GM21390 (cell line): Measurements from ENCODE around the gene AHSP.
A peak's percentile ranks its signal among the peaks of the same experiment; 100 is the strongest.
"Not testable (repeated sequence)": the region's sequence is repeated elsewhere in the genome, so short reads cannot be mapped to it uniquely, and the experiment has no call there.

ENCODE experiments used
- ATAC-seq: cut with Tn5 transposase; IDR thresholded peaks from one replicate; pipeline ENCODE4 v1.9.1; 2021; ENCODE audit not compliant: unreplicated experiment

AHSP gene

DNA sequence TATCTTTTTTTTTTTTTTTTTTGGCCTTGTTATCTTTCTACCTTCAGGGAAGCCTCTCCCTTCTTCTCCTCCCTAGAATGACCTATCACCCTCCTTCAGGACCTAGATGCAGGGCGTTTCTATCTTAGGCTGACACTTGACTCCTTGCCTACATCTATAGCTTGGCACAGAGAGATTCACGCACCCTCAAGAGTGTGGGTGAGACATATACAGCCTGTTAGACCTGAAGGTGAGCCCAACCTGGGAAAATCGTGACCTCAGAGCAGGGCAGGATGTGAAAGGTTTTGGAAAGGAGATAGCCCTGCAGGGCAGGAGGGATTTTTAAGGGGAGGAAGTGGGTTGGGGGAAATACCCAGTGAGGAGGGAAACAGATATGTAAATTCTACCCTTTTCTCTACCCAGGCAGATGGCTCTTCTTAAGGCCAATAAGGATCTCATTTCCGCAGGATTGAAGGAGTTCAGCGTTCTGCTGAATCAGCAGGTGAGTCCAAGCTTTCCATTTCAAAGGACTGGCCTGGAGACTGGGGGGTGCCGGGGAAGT lies at the start of gene AHSP:
Gene AHSP (plus strand): TSS at position 167 of the 541 bp plus-strand sequence. CDS start 240 bp downstream, at position 407.
- no peak for ATAC-seq

- no peak for ATAC-seq
Observed at GRCh38 chr16:31478956-31479355, 48.7 kb upstream of the AHSP start.

- no peak for ATAC-seq
Observed at GRCh38 chr16:31479751-31480150, 47.9 kb upstream of the AHSP start.

DNA sequence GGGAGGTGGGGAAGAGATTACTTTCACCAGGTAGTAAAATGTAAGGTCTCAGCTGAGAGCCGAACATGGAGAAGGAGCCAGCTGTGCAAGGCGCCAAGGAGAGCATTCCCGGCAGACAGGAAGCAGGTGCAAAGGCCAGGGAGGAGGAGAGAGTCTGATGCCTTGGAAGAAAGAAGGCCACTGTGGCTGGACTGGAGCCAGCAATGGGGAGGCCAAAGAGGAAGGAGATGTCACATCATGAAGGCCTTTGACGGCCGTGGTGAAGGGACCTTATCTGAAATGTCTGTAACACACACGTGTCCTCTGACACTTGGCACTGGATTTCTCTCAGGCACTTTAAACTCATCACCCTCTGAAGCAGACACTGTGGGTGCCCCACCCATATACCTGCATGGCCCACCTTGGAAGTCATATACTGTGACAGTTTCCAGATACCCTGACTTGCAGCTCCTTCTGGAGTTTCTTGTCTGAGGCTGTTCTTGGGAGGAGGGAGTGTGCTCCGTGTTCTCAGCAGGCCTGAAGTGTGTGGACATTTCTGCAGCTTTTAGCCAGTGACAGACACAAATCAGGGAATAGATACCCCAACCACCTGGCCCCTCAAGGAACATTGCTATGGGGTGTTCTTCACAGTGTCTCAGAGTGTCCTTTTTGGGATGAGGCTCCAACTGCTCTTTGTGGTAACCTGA lies 46.7 kb upstream of the AHSP start:
- no peak for ATAC-seq

- no peak for ATAC-seq
Observed at GRCh38 chr16:31483081-31483480, 44.6 kb upstream of the AHSP start, which contains the start of gene SLC5A2. Gene SLC5A2, plus strand, starts transcription at chr16:31483123. Its CDS starts 14 bp downstream, at chr16:31483137.

DNA sequence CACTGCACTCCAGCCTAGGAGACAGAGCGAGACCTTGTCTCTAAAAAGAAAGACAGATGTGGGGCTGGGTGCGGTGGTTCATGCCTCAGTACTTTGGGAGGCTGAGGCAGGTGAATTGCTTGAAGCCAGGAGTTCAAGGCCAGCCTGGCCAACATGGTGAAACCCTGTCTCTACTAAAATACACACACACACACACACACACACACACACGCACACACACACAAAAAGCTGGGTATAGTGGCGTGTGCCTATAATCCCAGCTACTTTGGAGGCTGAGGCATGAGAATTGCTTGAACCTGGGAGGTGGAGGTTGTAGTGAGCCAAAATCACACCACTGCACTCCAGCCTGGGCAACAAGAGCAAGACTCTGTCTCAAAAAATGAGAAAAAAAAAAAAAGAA lies 43.7 kb upstream of the AHSP start:
- not testable (repeated sequence) for ATAC-seq

DNA sequence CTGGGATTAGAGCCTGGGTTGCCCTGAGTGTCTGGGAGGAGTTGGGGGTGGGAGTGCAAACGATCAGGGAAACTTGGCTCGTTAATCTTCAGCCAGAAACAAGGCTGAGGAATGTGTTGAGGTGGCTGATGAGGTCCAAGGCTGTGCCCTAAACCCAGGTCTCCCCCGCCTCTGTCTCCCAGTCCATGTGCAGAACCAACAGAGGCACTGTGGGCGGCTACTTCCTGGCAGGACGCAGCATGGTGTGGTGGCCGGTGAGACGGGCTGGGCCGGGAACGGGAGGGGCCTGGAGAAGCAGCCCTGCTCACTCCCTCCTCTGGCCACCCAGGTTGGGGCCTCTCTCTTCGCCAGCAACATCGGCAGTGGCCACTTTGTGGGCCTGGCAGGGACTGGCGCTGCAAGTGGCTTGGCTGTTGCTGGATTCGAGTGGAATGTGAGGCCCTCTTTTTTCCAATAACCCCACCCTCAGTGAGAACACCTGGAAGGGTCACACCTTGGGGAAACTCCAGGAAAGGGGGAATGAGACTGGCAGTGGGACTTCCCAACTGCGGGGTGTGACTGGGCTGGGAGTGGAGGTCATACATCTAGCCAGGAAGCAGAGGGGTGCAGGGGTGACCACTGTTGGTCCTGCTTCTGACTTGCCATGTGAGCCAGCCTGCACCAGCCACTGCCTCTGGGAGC lies 43.1 kb upstream of the AHSP start:
- no peak for ATAC-seq

GRCh38 chr16:31485571-31485970 lies 42.1 kb upstream of the AHSP start:
- no peak for ATAC-seq

DNA sequence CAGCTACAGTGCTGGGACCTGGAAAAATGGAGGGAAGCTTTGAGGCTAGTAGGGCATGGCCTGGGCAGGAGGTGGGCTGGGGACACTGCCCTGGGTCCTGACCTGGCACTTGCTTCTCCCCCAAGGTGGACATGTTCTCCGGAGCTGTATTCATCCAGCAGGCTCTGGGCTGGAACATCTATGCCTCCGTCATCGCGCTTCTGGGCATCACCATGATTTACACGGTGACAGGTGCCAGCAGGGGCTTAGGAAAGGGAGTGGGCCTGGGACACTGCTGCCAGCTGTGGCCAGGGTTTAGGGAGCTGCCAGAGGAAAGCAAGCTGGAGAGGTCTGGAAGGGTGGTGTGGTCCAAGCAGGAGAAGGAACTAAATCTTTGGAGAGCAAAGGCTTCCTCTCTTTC lies 41.7 kb upstream of the AHSP start:
- no peak for ATAC-seq

DNA sequence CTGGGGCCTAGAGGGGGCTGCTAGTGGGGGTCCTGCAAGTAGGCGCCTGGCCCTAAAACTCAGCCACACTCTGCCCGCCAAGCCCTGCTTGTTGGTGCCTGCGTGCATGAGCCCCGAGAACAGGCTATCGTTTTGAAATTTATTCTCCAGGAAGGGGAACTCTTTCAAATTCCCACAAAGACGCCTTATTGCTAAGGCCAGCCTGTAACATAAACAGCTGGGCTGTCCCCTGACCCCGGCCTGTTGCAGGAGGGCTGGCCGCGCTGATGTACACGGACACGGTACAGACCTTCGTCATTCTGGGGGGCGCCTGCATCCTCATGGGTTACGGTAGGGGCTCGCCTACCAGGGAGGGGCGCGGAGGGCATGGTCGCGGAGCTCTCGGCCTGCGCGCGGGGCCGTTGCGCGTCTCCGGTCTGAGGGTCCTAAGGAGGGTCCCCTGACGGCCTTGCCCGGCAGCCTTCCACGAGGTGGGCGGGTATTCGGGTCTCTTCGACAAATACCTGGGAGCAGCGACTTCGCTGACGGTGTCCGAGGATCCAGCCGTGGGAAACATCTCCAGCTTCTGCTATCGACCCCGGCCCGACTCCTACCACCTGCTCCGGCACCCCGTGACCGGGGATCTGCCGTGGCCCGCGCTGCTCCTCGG lies 40.5 kb upstream of the AHSP start:
- ATAC-seq: no peak

DNA sequence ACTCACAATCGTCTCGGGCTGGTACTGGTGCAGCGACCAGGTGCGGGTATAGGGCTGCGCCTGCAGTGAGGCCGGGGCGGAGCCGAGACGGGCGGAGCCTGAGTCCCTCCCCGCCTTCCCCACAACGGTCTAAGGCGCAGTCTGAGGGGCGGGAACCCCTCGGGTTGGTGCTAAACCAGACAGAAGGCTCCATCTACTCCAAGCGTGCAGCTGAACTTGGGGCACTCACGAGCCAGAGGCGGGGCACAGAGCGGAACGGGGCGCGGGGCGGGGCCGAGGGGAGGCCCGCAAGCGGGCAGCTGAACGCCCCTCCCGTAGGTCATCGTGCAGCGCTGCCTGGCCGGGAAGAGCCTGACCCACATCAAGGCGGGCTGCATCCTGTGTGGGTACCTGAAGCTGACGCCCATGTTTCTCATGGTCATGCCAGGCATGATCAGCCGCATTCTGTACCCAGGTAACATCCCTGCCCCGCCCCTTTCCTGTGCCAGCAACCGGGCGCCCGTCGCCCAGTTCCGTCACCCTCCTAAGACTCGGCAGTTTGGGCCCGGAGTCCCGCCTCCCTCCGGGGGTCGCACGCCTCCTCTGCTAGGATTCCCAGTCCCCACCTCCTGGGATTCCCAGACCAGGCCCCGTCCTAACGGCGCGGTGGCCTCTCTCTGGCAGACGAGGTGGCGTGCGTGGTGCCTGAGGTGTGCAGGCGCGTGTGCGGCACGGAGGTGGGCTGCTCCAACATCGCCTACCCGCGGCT lies 39.8 kb upstream of the AHSP start:
- ATAC-seq: peak; percentile 85

GRCh38 chr16:31488468-31489297 lies 39.0 kb upstream of the AHSP start:
- ATAC-seq: no peak

DNA sequence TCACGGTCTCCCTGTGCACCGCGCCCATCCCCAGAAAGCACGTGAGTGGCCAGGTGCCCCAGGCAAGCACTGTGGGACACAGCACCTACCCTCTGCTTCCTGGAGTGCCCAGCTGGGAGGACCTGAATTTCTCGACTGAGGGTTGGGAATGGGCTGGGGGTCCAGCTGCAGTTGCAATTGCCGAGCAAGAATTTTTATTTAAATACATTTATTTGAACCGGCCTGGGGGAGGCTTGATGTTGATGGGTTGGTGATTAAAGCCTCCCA lies 38.5 kb upstream of the AHSP start:
- ATAC-seq: no peak

GRCh38 chr16:31489616-31490584 lies 37.8 kb upstream of the AHSP start:
- ATAC-seq: no peak

GRCh38 chr16:31491778-31492418 lies 35.8 kb upstream of the AHSP start:
- no peak for ATAC-seq

GRCh38 chr16:31493506-31494125 lies 34.1 kb upstream of the AHSP start:
- ATAC-seq: no peak

DNA sequence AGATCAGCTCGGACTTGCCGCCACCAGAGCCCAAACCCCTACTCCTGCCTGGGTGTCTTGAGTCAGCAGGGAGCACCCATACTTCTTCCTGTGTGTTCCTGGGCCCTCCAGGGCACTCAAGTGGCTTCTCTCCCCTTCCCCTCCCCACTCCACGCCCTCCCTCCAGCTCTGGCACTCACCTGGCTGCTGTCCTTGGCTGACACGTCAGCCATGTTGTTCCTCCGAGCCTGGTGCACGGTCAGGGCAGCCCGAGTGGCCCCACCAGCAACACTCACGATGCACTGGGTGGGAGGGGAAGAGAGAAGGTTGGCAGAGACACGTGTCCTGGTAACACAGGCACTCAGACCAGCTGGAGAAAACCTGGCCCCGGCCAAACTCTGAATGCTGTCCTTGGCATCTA lies 31.0 kb upstream of the AHSP start:
- ATAC-seq: no peak

DNA sequence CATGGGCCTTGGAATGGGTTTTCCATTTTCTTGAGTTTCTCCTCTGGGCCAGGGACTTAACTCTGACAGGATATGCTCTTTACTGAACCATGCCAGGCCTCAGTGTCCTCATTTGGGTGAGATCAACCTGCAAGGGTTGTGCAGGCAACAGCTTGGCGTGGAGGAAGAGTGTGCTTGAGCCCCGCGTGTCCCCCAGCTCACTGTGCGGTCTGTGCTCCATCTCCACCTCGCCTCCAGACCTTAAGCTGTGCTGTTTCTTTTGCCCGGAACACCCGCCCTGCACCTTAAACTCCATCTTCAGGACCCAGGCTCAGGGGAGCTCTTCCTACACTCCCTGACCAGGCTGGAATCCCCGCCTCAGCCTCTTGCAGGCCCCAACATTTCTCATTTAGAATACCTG lies 29.2 kb upstream of the AHSP start:
- no peak for ATAC-seq
